22Rv1 (cell line): Measurements from ENCODE around the gene GATAD2A.
"Not testable (repeated sequence)": the region's sequence is repeated elsewhere in the genome, so short reads cannot be mapped to it uniquely, and the experiment has no call there.

Experiments used
- H3K27ac ChIP-seq: fragments of 450-650 bp; 2 replicates; pipeline ENCODE4 v1.5.1; 2017
- CTCF ChIP-seq: fragments of 450-650 bp; IDR thresholded peaks from 2 replicates; pipeline ENCODE4 v1.5.1; 2017; ENCODE audit warnings: mild to moderate bottlenecking
- ZFX ChIP-seq: fragments of 450-650 bp; IDR thresholded peaks from 2 replicates; pipeline ENCODE4 v1.6.1; 2017; ENCODE audit warnings: antibody characterized with exemption, borderline replicate concordance

The GATAD2A gene

DNA sequence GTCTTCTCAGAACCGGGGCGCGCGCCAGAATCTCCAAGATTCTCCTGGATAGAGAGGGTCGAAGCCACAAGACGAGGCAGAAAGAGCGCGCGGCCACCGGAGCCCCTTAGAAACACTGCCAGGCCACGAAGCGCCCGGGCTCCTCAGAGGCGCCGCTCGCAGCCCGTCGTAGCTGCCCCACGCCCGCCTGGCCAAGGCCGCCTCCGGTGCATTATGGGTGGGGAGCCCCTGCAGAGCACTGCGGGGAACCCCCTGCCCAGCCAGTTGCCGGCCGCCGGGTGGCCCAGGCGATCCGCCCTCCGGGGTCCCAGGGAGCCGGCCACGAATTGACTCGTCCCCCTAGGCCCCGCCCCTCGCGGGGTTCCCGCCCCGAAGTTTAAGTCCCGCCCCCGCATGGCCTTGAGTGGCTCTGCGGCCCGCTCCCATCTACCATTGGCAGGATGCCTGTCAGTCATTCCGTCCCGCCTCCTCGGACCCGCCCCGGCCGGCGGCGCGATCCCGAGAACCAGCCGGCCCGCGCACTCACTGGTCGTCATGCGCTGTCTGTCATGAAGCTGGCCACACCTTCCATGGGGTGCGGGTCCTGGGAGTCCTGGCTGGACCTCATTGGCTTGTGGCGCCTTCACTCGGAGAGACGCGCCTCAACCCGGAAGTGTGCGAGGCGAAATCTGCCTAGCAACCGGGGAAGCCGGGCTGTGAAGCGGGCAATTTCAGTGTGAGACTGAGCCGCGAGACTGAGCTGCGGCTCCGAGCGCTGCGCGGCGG, 20.2 kb upstream of the GATAD2A start:
- no peak for TF ChIP-seq ZFX
- TF ChIP-seq CTCF = no peak
- peak overlapping the region; percentile 88 for H3K27ac ChIP-seq

DNA sequence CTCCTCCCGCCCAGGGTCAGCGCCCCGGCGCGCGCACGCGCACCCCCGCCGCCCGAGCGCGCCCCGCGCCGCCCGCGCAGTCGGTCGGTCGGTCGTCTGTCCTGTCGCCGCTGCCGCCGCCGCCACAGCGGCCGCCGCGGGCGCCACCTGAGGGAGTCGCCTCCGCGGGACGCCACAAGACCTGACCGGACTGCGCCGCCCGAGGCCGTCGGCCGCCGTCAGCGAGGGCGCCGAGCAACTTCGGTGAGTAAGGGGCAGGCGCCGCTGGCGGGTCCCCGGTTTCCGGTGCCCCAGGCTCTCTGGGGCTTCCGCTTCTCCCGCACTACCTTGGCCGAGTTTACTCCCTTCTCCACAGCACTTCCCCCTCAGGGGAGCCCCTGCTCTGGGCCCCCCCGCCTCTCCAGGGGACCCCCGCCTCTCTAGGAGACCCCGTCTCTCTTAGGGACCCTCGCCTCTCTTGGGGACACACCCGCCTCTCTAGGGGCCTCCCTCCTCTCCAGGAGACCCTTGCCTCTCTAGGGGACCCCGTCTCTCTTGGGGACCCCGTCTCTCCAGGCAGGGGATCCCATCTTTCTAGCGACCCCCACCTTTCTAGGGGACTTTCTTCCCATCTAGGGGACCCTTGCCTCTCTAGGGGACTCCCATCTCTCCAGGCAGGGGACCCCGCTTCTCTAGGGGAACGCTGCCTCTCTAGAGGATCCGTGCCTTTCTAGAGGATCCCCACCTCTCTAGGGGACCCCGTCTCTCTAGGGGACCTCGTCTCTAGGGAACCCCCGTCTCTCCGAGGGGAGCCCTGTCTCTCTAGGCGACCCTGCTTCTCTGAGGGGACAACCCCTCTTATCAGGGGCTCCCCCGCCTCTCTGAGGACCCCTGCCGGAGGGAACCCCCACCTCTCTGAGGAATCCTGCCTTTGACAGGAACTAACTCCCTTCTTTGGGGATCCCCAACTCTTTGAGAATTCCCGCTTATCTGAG, 19.3 kb upstream of the GATAD2A start:
- peak overlapping the region; percentile 88 for H3K27ac ChIP-seq
- TF ChIP-seq CTCF (no peak), ZFX (no peak)

DNA sequence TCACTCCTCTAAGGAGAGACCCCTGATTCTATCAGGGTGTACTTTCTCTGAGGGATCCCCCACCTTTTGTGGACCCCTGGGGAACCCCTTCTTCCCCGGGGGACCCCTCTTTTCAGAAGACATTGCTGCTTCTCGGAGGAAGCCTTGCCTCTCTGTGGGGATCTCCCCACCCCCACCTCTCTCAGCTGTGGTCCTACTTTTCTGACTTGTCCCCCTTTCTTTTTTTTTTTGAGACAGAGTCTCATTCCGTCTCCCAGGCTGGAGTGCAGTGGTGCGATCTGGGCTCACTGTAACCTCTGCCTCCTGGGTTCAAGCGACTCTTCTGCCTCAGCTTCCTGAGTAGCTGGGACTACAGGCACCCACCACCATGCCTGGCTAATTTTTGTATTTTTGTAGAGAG, 18.4 kb upstream of the GATAD2A start:
- TF ChIP-seq ZFX (no peak), CTCF (no peak)
- H3K27ac ChIP-seq = peak overlapping the region; percentile 88

GRCh38 chr19:19388568-19389555, 16.6 kb upstream of the GATAD2A start:
- TF ChIP-seq CTCF (no peak), ZFX (no peak)
- H3K27ac ChIP-seq = peak overlapping the region; percentile 12

DNA sequence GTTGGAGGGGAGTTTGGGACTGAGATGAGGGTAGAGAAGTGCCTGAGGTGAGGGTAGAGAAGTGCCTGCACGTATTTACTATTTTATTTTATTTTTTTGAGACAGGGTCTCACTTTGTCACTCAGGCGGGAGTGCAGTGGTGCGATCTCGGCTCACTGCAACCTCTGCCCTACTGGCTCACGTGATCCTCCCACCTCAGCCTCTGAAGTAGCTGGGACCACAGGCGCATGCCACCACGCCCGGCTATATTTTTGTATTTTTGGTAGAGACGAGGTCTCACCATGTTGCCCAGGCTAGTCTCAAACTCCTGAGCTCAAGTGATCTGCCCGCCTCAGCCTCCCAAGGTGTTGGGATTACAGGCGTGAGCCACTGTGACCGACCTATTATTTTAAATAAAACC, 15.8 kb upstream of the GATAD2A start:
- not testable (repeated sequence) for H3K27ac ChIP-seq

GRCh38 chr19:19394333-19394732, 11.1 kb upstream of the GATAD2A start:
- H3K27ac ChIP-seq = 0 out of 2 replicates have a peak overlapping the region, but pooled peaks have one; percentile 20

GRCh38 chr19:19399733-19400433, 5.6 kb upstream of the GATAD2A start:
- TF ChIP-seq CTCF (no peak), ZFX (no peak)
- no peak overlapping the region for H3K27ac ChIP-seq
